Psoas muscle (tissue), 8 donors: ENCODE data around the gene CAMTA1. TPM values are rescaled to one million over a fixed set of nuclear protein-coding genes. Genes with fewer than 3 reads are reported as not detected.

Experiments used
- ATAC-seq, 4 donors: fragments of 200-7000 bp; cut with Tn5 transposase; one replicate each; pipeline ENCODE4 v1.9.1; 2020; ENCODE audit warnings: moderate library complexity in 3 of 4, mild to moderate bottlenecking in 2 of 4
- DNase-seq, 2 donors: peaks; one replicate each; pipeline ENCODE4 v3.0.0-alpha.2; 2020
- H3K27ac ChIP-seq: fragments of 200-600 bp; one replicate; pipeline ENCODE4 v1.8.0; 2022
- H3K27me3 ChIP-seq, 3 donors: fragments of 200-600 bp in 1 of 3; one replicate each; pipeline versions ENCODE4 v1.6.1 to v1.8.0; 2013 to 2022; ENCODE audit warnings: low read length in 2 of 3, mild to moderate bottlenecking in 2 of 3, moderate library complexity in 1 of 3; ENCODE audit not compliant: insufficient read depth in 3 of 3
- H3K36me3 ChIP-seq, 2 donors: fragments of 200-600 bp in 1 of 2; one replicate each; pipeline versions ENCODE4 v1.6.1 to v1.8.0; 2013 to 2022; ENCODE audit warnings: low read depth in 1 of 2, mild to moderate bottlenecking in 1 of 2, moderate library complexity in 1 of 2; ENCODE audit not compliant: insufficient read depth in 1 of 2
- H3K4me1 ChIP-seq: fragments of 200-600 bp; one replicate; pipeline ENCODE4 v1.8.0; 2022
- H3K4me3 ChIP-seq: fragments of 200-600 bp; one replicate; pipeline ENCODE4 v1.8.0; 2022; ENCODE audit warnings: mild to moderate bottlenecking
- H3K9me3 ChIP-seq: fragments of 200-600 bp; one replicate; pipeline ENCODE4 v1.8.0; 2022
- WGBS, 3 donors: extraction: QIAGEN DNeasy Blood & Tissue Kit; methylation state at CpG; one replicate each; pipeline versions ENCODE4 v1.1.6 to v1.1.7; 2013; 5-methylcytosine and 5-hydroxymethylcytosine counted together
- intact Hi-C, 2 donors: fragments of 100-400 bp; cut with DNase I; formaldehyde crosslinking; loops; one replicate each; pipeline versions ENCODE4 v1.11.0 to v1.14.2; 2022
- polyA plus RNA-seq, 3 donors: library from polyadenylated mRNA; stranded (reverse); fragments of 200-250 nt; gene quantifications; one replicate each; pipeline ENCODE4 v1.2.3, GENCODE V29; 2013
- total RNA-seq, 4 donors: library from RNA; stranded (reverse); fragmentation: NEBNext Ultra II Directional in 2 of 4; extraction: Animal tissue kit (Norgen Biotek cat#: 25700) in 2 of 4; gene quantifications; one replicate each; pipeline versions ENCODE4 v1.2.1 to v1.2.4, GENCODE V29; 2021 to 2023
- TF ChIP-seq, protein P1 (sequence below): fragments of 200-600 bp; IDR thresholded peaks from one replicate; pipeline ENCODE4 v1.8.0; 2022; ENCODE audit warnings: antibody characterized with exemption
- donor health status: healthy with polysubstance abuse.
- donor health status: DM: no; HTN: no; CAD: no; lungs with moderate emphysema.
- donor health status: Bipolar disorder and iron deficiency.
- donor health status: healthy.
- donor health status: DM: yes; HTN: yes; CAD: no.
- donor health status: DM: no; HTN: no; CAD: no.
- donor health status: DM: no; HTN: no; CAD: no.
- donor health status: DM: yes; HTN: yes; CAD: no.

CAMTA1 gene
- total and polyA plus RNA-seq, 7 donors, result 64.6 to 206 (median 76.5) TPM

DNA sequence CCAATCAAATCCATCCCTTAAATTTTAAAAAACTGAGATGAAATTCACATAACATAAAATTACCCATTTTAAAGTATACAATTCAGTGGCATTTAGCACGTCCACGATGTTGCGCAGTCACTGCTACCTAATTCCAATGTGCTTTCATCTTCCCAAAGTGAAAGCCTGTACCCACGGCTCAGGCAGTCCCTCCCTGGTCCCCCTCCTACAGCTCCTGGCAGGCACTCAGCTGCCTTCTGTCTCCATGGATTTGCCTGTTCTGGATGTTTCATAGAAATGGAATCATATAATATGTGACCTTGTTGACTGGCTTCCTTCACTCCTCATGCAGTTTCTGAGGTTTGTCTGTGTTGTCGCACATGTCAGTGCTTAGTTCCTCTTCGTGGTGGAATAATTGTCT lies 386.3 kb downstream of the CAMTA1 start:
- H3K36me3 ChIP-seq, result no peaks in the 10 kb centered on the region
- H3K4me3 ChIP-seq, result no peak overlapping the region
- TF ChIP-seq, protein P1, sequence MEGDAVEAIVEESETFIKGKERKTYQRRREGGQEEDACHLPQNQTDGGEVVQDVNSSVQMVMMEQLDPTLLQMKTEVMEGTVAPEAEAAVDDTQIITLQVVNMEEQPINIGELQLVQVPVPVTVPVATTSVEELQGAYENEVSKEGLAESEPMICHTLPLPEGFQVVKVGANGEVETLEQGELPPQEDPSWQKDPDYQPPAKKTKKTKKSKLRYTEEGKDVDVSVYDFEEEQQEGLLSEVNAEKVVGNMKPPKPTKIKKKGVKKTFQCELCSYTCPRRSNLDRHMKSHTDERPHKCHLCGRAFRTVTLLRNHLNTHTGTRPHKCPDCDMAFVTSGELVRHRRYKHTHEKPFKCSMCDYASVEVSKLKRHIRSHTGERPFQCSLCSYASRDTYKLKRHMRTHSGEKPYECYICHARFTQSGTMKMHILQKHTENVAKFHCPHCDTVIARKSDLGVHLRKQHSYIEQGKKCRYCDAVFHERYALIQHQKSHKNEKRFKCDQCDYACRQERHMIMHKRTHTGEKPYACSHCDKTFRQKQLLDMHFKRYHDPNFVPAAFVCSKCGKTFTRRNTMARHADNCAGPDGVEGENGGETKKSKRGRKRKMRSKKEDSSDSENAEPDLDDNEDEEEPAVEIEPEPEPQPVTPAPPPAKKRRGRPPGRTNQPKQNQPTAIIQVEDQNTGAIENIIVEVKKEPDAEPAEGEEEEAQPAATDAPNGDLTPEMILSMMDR, result no peak
- intact Hi-C loops, result no loop called here
- H3K9me3 ChIP-seq, result no peaks in the 10 kb centered on the region
- H3K27ac ChIP-seq, result no peak overlapping the region
- H3K27me3 ChIP-seq, result peaks cover 0 to 6% (median 5%) of the 10 kb centered on the region in 3 donors
- H3K4me1 ChIP-seq, result no peaks in the 10 kb centered on the region
- 59 to 71% (median 63%) methylated on average over 6 of the region's 6 CpGs for WGBS, 3 donors
- DNase-seq, result no peak
- ATAC-seq, result no peak

DNA sequence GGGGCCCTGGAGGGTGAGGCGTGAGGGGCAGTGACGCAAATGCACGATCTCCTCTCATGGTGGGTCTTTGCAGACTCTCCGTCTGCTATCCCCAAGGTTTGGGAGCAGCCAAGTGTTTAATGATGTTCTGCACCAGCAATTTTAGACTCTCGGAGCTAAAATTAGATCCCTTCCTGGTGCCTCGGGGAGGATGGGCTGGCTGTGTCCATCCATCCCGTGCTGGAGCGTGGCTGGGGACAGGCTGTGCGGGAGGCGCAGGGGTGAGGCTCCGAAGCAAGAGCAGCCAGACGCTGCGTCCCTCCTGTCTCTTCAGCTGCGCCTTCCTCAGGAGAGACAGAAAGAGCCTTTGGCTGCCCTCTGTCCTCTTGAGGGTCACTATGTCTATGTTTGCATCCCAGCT lies 387.6 kb downstream of the CAMTA1 start:
- Histone ChIP-seq H3K27ac (no peak overlapping the region), H3K36me3 (no peaks in the 10 kb centered on the region), H3K4me3 (no peak overlapping the region), H3K4me1 (no peaks in the 10 kb centered on the region), H3K9me3 (no peaks in the 10 kb centered on the region), H3K27me3 (peaks cover 0 to 6% (median 6%) of the 10 kb centered on the region in 3 donors)
- WGBS, 3 donors, result 50 to 54% (median 53%) methylated on average over 14 of the region's 14 CpGs
- intact Hi-C loops, result no loop called here
- ATAC-seq (peak in 2 of 4 donors; percentile 50 to 77), DNase-seq (no peak)
- TF ChIP-seq, protein P1, result no peak

DNA sequence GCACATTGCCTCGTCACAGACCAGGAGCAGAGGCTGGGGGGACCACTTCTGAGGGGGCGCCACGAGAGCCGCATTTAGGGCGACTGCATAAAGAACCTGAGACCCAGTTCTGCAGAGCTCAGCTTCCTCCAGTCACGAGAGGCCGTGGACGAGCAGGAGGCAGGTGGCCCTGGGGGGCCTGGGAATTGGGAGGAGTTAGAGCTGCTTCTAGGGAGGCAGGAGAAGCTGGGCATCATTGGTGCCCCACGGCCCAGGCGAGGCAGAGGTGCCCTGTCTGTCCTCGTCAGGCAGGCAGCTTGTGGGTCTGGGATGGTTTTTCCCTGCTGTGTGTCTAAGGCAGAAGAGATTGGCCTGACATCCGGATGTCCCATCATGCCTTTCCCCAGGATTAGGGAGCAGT lies 389.3 kb downstream of the CAMTA1 start:
- 73 to 82% (median 73%) methylated on average over 12 of the region's 12 CpGs for WGBS, 3 donors
- H3K9me3 ChIP-seq, result no peaks in the 10 kb centered on the region
- H3K36me3 ChIP-seq, result no peaks in the 10 kb centered on the region
- ATAC-seq (no peak), DNase-seq (no peak)
- H3K4me3 ChIP-seq, result no peak overlapping the region
- no peak overlapping the region for H3K27ac ChIP-seq
- TF ChIP-seq, protein P1, result no peak
- H3K27me3 ChIP-seq, result peaks cover 0 to 10% (median 8%) of the 10 kb centered on the region in 3 donors
- H3K4me1 ChIP-seq, result no peaks in the 10 kb centered on the region
- intact Hi-C loops, result no loop called here

DNA sequence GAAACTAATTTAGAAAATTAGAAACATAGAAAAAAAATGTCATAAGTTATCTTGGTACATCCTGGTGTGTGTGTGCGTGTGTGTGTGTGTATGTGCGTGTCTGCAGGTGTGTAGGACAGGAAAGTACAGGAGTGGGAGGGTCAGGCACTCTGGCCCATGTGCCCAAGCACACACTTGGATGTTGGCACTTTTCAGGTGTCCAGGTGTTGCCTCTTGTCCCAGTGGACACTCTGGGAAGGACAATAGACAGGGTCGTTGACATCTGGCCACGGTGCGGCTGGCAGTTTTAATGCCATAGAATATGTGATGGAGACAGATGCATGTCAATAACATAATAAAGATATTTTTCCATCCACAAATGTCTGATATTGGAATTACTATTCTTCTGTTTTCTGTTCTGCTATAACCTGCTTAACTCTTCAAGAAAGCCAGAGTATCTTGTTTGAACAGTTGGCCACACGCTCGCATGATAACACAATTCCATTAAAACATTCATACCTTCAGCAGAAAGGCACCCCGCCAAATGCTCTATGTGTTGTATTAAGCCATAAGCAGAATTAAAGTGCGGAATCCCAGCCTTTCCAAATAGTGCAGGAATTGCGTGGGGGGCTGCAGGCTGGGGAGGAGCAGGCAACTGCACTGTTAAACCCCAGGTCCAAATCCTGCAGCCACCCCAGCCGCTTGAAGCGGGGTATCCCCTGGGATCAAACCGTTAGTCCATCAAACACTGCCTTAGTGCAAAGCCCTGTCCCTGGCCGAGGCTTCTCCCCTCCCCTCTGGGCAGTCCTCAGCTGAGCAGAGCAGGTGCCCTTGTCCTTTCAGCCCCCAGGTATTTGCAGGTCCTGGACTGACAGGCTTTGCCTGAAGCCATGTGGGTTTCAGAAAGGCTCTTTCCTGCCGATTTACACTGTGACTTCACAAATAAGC lies 390.0 kb downstream of the CAMTA1 start:
- TF ChIP-seq, protein P1, result no peak
- Histone ChIP-seq H3K4me3 (no peak overlapping the region), H3K36me3 (no peaks in the 10 kb centered on the region), H3K27ac (no peak overlapping the region), H3K4me1 (no peaks in the 10 kb centered on the region), H3K27me3 (peaks cover 0 to 10% (median 8%) of the 10 kb centered on the region in 3 donors), H3K9me3 (no peaks in the 10 kb centered on the region)
- 72 to 75% (median 74%) methylated on average over 15 of the region's 15 CpGs for WGBS, 3 donors
- DNase-seq (no peak), ATAC-seq (no peak)
- intact Hi-C loops, result no loop called here
